ENCODE results near the gene TMEM9.

DNA sequence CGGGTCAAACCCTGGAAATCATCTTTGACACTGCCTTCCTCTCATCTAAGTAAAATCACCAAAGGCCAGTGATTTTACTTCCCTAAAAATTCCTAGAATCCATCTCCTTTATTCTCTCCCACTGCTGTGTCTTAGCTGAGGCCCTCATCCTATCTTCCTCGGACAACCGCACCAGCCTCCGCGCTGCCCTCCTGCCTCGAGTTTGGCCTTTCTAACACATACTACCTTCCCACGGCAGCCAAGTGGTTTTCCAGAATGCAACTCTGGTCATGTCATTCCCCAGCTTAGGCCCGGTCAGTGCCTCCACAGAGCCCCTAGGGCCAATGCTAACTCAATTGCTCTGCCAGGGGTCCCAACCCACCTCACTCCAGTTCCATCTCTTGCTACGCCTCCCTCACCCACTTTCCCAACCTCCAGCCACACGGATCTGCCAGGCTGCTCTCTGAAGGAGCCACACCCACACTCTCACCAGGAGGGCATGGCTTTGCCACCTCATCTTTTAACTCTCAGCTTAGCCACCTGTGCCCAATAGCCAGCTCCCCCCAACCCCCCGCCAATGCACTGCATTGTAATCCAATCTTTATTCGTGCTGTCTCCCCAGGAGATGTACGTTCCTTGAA lies 6.8 kb downstream of the TMEM9 start:
- TF ChIP-seq ZNF274 (IDR thresholded peaks at IDR 0.05; ENCODE audit: low read length): no peak
- no peak for TF ChIP-seq ZNF274 (tag by site-specific recombination; IDR thresholded peaks at IDR 0.05; ENCODE audit: borderline replicate concordance)
- TF ChIP-seq, protein P1, sequence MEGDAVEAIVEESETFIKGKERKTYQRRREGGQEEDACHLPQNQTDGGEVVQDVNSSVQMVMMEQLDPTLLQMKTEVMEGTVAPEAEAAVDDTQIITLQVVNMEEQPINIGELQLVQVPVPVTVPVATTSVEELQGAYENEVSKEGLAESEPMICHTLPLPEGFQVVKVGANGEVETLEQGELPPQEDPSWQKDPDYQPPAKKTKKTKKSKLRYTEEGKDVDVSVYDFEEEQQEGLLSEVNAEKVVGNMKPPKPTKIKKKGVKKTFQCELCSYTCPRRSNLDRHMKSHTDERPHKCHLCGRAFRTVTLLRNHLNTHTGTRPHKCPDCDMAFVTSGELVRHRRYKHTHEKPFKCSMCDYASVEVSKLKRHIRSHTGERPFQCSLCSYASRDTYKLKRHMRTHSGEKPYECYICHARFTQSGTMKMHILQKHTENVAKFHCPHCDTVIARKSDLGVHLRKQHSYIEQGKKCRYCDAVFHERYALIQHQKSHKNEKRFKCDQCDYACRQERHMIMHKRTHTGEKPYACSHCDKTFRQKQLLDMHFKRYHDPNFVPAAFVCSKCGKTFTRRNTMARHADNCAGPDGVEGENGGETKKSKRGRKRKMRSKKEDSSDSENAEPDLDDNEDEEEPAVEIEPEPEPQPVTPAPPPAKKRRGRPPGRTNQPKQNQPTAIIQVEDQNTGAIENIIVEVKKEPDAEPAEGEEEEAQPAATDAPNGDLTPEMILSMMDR (tag by site-specific recombination; IDR thresholded peaks at IDR 0.05): no peak
- TF ChIP-seq ZNF600 (tag by site-specific recombination; IDR thresholded peaks at IDR 0.05): no peak
- TF ChIP-seq, protein P2, sequence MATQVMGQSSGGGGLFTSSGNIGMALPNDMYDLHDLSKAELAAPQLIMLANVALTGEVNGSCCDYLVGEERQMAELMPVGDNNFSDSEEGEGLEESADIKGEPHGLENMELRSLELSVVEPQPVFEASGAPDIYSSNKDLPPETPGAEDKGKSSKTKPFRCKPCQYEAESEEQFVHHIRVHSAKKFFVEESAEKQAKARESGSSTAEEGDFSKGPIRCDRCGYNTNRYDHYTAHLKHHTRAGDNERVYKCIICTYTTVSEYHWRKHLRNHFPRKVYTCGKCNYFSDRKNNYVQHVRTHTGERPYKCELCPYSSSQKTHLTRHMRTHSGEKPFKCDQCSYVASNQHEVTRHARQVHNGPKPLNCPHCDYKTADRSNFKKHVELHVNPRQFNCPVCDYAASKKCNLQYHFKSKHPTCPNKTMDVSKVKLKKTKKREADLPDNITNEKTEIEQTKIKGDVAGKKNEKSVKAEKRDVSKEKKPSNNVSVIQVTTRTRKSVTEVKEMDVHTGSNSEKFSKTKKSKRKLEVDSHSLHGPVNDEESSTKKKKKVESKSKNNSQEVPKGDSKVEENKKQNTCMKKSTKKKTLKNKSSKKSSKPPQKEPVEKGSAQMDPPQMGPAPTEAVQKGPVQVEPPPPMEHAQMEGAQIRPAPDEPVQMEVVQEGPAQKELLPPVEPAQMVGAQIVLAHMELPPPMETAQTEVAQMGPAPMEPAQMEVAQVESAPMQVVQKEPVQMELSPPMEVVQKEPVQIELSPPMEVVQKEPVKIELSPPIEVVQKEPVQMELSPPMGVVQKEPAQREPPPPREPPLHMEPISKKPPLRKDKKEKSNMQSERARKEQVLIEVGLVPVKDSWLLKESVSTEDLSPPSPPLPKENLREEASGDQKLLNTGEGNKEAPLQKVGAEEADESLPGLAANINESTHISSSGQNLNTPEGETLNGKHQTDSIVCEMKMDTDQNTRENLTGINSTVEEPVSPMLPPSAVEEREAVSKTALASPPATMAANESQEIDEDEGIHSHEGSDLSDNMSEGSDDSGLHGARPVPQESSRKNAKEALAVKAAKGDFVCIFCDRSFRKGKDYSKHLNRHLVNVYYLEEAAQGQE (tag by site-specific recombination; IDR thresholded peaks at IDR 0.05): no peak
- TF ChIP-seq MYNN (tag by site-specific recombination; IDR thresholded peaks at IDR 0.05; ENCODE audit: borderline replicate concordance): no peak
- TF ChIP-seq FEZF1 (tag by site-specific recombination; IDR thresholded peaks at IDR 0.05): no peak
- TF ChIP-seq SETDB1 (IDR thresholded peaks at IDR 0.05; ENCODE audit: insufficient read length, low read length): no peak
- TF ChIP-seq TCF7L2 (IDR thresholded peaks at IDR 0.05; ENCODE audit: borderline replicate concordance, low read depth, low read length): no peak
- TF ChIP-seq ZNF792 (tag by site-specific recombination; IDR thresholded peaks at IDR 0.05): no peak
- no peak for TF ChIP-seq ZNF133 (tag by site-specific recombination; IDR thresholded peaks at IDR 0.05)
- TF ChIP-seq ZNF175 (tag by site-specific recombination; IDR thresholded peaks at IDR 0.05): no peak
- TF ChIP-seq, protein P3, sequence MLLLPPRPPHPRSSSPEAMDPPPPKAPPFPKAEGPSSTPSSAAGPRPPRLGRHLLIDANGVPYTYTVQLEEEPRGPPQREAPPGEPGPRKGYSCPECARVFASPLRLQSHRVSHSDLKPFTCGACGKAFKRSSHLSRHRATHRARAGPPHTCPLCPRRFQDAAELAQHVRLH (tag by site-specific recombination; IDR thresholded peaks at IDR 0.05): no peak
- no peak for TF ChIP-seq ZNF654 (tag by site-specific recombination; IDR thresholded peaks at IDR 0.05; ENCODE audit: low read depth)
- TF ChIP-seq ZFP41 (tag by site-specific recombination; IDR thresholded peaks at IDR 0.05; ENCODE audit: borderline replicate concordance): no peak

Data from HEK293 (cell line).